NCI-H1417 treated with DMSO at 0.1 percent for 48 hours (cell line): ENCODE results near the gene KCNAB1.

ENCODE experiments used
- DNase-seq: peaks from one replicate; lab custom pipeline; 2025; lab: John Stamatoyannopoulos, UW

The KCNAB1 gene

DNA sequence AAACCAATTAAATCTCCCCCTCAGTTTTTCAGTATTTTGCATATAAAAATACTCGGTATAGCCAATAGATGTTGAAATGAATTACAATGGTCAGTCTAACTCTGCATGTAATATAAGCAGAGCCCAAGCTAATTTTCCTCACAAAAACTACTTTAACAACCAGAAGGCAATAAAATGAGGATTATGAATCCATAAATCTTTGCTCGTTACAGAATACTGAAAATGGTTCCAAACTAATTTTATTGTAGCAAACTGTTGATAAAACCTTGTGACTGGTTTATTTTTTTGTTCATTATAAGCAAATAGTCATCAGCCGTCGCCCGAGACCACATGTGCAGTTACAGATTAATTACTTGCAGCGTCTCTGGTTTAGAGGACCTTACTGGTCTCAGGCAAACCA is 251.3 kb downstream of the KCNAB1 start:
- no peak for DNase-seq

DNA sequence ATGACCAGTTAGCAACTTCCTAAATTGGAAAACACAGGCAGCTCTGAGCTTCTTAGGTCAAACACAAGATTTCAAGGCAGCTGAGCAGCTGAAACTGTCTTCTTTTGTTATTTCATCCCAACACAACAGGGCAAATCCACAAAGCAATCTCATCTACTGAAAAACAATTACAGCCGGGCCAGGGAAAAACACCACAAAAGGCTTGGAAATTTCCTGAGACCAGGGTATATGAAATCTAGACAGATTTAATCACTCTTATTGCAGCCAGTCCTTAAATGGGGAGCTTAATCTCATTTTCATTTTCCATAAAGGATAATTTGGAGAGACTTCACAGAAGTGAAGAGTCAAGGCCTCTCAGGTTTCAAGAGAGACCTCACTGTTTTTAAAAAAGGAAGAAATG is 252.7 kb downstream of the KCNAB1 start:
- DNase-seq, result no peak

DNA sequence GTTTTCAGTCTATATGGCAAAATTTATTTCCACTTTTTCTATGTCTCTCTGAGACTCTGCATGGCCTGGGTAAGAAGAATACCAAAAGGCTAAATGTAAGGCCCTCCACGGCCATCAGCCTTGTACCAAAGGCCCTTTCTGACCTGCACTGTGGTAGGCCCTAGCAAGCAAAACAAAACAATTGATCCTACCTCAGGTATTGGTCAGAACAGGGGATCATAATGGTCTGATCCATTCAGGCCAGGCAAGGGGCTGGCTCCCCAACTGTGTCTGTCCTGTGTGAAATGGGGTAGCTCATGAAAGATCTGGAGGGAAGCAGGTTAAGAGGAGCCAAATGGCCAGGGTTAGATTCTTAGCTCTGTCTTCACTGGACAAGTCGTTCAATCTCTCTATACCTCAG is 253.3 kb downstream of the KCNAB1 start:
- DNase-seq, result no peak

- DNase-seq, result no peak
Measured at GRCh38 chr3:156376199-156376598, 255.8 kb downstream of the KCNAB1 start.

- DNase-seq, result no peak
Measured at GRCh38 chr3:156377266-156377665, 256.9 kb downstream of the KCNAB1 start.

DNA sequence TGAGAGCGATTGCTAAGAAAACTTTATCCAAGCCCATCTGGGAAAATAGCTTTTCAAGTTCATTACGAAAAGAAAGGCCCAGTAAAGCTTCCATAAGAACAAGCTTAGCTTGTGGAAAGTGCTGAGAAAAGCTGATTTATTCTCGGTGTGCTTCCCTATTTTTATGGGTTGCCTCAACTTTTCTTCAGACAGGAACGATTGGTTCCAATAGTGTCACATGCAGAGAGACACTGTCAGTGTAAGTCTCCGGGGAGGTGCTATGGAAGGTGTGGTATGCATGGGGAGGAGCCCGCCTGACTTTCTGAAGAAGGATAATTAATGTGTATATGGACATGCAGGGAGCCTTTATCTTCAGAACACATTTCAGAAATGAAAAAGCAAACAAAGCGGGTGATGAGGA is 257.3 kb downstream of the KCNAB1 start:
- DNase-seq, result no peak

DNA sequence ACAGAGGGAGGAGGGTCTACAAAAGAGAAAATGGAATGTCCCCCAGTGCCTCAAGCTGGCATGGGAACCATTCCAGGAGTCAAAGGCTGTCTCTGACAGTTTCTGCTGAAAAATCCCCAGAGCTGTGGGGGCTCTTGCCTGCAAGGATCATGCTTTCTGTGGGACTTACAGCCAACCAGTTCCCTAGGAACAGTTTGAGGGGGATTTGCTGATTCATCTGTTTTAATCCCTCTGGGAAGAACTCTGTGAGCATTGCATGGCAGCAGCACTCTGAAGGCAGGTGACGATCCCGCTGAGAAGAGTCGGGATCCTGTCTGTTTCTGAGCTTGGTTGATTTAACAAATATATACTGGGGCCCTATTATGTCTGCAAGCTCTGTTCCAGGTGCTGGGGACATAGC is 258.5 kb downstream of the KCNAB1 start:
- no peak for DNase-seq

GRCh38 chr3:156379327-156379726 is 258.9 kb downstream of the KCNAB1 start:
- no peak for DNase-seq

- no peak for DNase-seq
Measured at GRCh38 chr3:156381253-156381652, 260.9 kb downstream of the KCNAB1 start.

GRCh38 chr3:156382458-156383346 is 262.3 kb downstream of the KCNAB1 start:
- no peak for DNase-seq

- DNase-seq, result no peak
Measured at GRCh38 chr3:156383441-156384025, 263.2 kb downstream of the KCNAB1 start.

DNA sequence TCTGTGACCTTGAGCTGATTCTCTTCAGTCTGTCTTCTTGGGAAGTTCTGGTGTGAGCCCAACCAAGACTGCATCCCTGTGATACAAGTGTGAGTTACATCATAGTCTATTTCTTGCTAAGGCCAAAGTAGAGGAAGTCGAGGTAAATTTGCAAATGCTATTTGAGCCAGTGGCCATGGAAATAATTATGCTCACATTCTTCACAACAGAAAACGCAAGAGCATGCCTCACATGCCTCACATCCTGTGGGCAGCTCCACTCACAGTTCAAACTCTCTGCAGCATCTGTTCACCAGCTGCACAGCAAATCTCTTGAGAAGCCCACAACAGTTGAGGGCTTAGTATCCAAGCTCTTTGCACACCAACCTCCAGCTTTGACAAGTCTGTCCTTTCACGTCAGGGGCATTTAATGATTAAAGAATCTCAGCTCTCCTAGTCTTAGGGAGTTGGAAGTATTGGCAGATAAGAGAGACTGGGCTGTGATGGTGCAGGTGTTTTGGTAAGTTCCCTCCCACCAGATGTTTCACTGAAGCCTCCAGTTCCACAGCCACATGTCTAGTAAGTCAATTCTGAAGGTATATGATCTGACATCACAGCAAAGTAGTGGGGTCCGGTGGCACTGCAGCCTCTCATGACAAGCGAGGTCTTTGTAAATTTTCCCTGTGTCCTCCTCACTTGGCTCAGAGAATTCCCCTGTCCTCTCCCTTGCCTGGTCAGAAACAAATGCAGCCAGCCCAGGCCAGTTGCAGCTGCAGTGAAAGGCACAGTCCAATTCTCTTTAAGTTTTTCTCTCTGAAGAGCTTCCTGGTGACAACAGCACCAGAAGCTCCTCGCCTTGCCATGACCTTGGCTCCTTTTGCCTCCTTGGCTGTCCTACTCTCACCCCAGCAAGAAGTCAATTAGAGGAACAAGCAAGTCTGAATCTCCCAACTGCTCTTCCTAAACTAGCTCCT is 268.4 kb downstream of the KCNAB1 start:
- DNase-seq, result no peak

DNA sequence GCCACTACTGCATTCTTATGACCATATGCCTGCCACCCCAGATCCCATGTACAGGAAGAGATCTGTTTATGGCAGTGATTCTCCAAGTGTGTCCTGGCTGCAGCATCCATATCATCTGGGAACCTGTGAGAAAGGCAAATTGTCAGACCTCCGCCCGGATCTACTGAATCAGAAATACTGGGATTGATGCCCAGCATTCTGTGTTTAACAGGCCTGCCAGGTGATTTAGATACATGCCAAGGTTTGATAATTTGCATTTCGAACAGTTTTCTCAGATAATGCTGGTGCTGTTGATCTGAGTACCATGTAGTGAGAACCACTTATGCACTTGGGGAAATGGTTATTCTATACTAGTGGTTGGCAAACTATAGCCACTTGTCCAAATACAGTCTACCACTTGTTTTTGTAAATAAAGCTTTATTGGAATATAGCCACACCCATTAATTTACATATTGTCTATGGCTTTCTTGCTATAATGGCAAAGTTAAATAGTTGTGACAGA is 269.1 kb downstream of the KCNAB1 start:
- no peak for DNase-seq

DNA sequence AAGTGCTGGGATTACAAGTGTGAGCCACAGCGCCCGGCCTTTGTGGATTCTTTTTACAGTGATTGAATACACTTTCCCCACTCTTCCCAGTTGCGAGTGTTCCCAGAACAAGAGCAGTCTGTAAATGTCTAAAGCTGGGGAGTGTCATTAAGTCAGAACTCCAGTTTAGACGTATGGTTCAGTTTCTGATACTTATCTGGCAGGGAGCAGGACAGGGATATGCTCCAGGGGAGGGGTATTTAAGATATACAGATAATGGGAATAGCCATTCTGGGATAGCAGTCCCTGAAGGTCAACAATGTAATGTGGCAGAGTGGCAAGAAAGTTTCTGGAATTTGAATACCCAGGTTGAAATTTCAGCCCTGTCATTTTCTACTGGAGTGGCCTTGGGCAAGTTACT is 270.5 kb downstream of the KCNAB1 start:
- DNase-seq, result no peak

- no peak for DNase-seq
Measured at GRCh38 chr3:156395961-156396710, 275.8 kb downstream of the KCNAB1 start.

GRCh38 chr3:156396851-156397250 is 276.5 kb downstream of the KCNAB1 start:
- DNase-seq, result no peak

GRCh38 chr3:156397534-156397933 is 277.2 kb downstream of the KCNAB1 start:
- DNase-seq, result no peak

- no peak for DNase-seq
Measured at GRCh38 chr3:156400062-156400461, 279.7 kb downstream of the KCNAB1 start.

- no peak for DNase-seq
Measured at GRCh38 chr3:156400735-156401134, 280.4 kb downstream of the KCNAB1 start.

DNA sequence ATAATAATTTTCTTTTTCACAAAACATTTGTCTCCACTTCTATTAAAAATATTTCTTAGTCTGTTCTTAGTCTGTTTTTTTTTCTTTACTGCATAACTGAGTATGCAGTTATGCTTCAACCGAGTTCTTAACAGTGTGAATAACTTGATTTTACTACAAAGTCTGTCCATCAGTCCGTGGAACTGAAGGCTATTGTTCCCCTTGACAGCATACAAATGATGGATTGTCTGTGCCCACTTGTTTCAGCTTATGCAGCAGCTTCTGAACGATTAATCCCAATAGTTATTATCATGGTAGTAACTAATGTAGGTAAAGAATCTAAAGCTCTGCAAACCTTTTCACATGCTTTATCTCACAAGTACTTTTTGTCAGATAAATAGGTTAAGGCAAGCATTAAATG is 283.8 kb downstream of the KCNAB1 start:
- peak; percentile 40 for DNase-seq

DNA sequence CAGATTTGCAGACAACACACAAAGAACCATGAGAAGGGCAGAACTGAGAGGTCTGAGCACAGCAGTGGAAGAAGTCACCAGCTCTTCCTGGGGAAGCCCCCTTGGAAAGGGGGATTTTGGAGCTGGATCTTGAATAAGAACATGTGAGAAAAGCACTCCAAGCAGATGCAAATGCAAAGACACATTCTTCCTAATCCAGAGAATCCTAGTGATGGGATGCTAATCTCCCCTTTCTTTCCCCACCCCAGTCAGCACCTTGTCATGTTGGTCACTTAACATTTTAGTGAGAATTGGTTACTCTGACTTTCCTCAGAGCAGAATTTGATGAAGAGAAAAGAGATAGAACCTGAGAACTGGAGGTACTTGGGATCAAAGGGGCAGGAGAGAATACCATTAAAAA is 286.0 kb downstream of the KCNAB1 start:
- DNase-seq, result no peak
